ENCODE data around the gene TSSC4. TPM values are rescaled to one million over a fixed set of nuclear protein-coding genes. Genes with fewer than 3 reads are reported as not detected.

The TSSC4 gene
- total RNA-seq, 4 donors from 2014 or later, result 11.0 to 66.5 (median 26.2) TPM

- Histone ChIP-seq H3K4me1 (peaks cover under 1 to 12% of the 10 kb centered on the region in 2 donors), H3K4me3 (no peak overlapping the region), H3K27me3 (no peaks in the 10 kb centered on the region), H3K9me3 (no peaks in the 10 kb centered on the region), H3K27ac (no peak overlapping the region), H3K36me3 (no peaks in the 10 kb centered on the region)
- intact Hi-C loops (cut with DNase I; ENCODE audit: low total_unique reads), result no loop called here
- TF ChIP-seq POLR2A (IDR thresholded peaks at IDR 0.05), result no peak
- DNase-seq, result no peak
Measured at GRCh38 chr11:2406878-2407410, 6.4 kb downstream of the TSSC4 start.

DNA sequence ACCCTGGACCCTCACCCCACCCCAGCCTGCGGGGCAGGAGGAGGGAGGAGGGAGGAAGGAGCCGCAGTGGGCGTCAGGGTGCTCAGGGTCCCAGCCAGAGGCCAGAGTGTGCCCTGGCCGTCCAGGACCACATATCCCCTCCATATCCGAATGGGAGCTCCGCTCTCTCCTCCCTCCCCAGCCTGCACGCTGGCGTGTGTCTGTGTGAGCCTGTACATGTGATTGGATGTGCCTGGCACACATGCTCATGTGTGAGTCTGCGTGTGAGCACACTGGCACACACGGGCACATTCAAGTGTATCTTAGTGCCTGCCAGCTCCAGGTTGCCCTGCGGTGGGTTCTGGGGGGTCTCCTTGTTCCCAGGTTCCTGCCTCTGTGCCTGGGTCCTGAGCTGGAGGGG lies 8.1 kb downstream of the TSSC4 start:
- H3K36me3 ChIP-seq, result no peaks in the 10 kb centered on the region
- H3K4me1 ChIP-seq, result peaks cover 0 to 12% of the 10 kb centered on the region in 2 donors
- intact Hi-C loops (cut with DNase I; ENCODE audit: low total_unique reads), result no loop called here
- no peak for DNase-seq
- H3K4me3 ChIP-seq, result no peak overlapping the region
- H3K9me3 ChIP-seq, result no peaks in the 10 kb centered on the region
- no peak for TF ChIP-seq POLR2A (IDR thresholded peaks at IDR 0.05)
- TF ChIP-seq, protein P1, sequence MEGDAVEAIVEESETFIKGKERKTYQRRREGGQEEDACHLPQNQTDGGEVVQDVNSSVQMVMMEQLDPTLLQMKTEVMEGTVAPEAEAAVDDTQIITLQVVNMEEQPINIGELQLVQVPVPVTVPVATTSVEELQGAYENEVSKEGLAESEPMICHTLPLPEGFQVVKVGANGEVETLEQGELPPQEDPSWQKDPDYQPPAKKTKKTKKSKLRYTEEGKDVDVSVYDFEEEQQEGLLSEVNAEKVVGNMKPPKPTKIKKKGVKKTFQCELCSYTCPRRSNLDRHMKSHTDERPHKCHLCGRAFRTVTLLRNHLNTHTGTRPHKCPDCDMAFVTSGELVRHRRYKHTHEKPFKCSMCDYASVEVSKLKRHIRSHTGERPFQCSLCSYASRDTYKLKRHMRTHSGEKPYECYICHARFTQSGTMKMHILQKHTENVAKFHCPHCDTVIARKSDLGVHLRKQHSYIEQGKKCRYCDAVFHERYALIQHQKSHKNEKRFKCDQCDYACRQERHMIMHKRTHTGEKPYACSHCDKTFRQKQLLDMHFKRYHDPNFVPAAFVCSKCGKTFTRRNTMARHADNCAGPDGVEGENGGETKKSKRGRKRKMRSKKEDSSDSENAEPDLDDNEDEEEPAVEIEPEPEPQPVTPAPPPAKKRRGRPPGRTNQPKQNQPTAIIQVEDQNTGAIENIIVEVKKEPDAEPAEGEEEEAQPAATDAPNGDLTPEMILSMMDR (IDR thresholded peaks at IDR 0.05), result no peak
- peak overlapping the region; percentile 78 to 84 for H3K27ac ChIP-seq
- H3K27me3 ChIP-seq, result no peaks in the 10 kb centered on the region

DNA sequence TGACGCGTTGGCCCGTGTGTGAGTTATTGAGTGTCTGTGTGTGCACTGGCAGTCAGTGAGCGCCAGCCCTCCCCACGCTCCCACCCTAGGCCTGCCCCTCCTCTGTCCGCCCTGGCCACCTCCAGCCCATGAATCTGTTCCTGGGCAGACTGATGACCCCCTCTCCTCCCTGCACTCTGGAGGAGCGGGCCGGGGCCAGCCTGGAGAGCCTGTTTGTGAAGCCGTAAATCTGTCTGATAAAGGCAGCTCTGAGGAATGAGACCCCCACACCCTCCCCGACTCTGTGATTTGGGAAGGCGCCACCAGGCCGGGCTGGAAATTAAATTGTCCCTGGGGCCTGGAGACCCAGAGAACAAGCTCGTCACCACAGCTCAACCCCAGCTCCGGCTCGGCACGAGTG lies 8.6 kb downstream of the TSSC4 start:
- intact Hi-C loops (cut with DNase I; ENCODE audit: low total_unique reads), result no loop called here
- Histone ChIP-seq H3K27me3 (no peaks in the 10 kb centered on the region), H3K36me3 (no peaks in the 10 kb centered on the region), H3K4me3 (no peak overlapping the region), H3K27ac (peak overlapping the region; percentile 78 to 84), H3K9me3 (no peaks in the 10 kb centered on the region), H3K4me1 (peaks cover 0 to 12% of the 10 kb centered on the region in 2 donors)
- no peak for TF ChIP-seq POLR2A (IDR thresholded peaks at IDR 0.05)
- TF ChIP-seq, protein P1 (IDR thresholded peaks at IDR 0.05), result no peak
- peak; percentile 66 to 79 for DNase-seq

GRCh38 chr11:2409611-2410468 lies 9.3 kb downstream of the TSSC4 start:
- peaks cover 0 to 12% of the 10 kb centered on the region in 2 donors for H3K4me1 ChIP-seq
- peak overlapping the region; percentile 78 to 84 for H3K27ac ChIP-seq
- DNase-seq, result no peak
- intact Hi-C loops (cut with DNase I; ENCODE audit: low total_unique reads), result no loop called here
- no peak overlapping the region for H3K4me3 ChIP-seq
- H3K36me3 ChIP-seq, result no peaks in the 10 kb centered on the region
- no peaks in the 10 kb centered on the region for H3K9me3 ChIP-seq
- no peak for TF ChIP-seq POLR2A (IDR thresholded peaks at IDR 0.05)
- TF ChIP-seq, protein P1 (IDR thresholded peaks at IDR 0.05), result no peak
- no peaks in the 10 kb centered on the region for H3K27me3 ChIP-seq

DNA sequence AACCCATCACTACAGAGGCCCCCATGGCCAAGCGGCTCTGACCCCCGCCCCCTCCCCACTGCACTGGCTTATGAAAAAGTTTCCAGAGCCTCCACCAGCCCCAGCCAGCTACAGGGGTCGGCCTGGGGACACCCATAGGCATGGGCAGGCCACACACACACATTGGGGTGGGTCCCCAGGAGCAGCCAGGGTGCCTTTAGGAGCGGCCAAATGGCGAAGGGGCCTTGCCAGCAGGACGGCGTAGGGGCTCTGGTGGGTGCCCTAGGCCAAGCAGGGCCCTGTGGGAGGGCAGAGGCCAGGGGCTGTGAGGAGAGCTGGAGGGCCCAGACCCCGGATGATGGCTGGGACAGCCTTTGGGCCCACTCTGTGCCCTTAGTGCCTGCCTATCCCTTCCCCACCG lies 10.1 kb downstream of the TSSC4 start:
- Histone ChIP-seq H3K36me3 (no peaks in the 10 kb centered on the region), H3K27me3 (no peaks in the 10 kb centered on the region), H3K4me3 (no peak overlapping the region), H3K4me1 (peaks cover 0 to 12% of the 10 kb centered on the region in 2 donors), H3K9me3 (no peaks in the 10 kb centered on the region), H3K27ac (peak overlapping the region; percentile 78 to 84)
- DNase-seq, result no peak
- intact Hi-C loops (cut with DNase I; ENCODE audit: low total_unique reads), result no loop called here
- TF ChIP-seq, protein P1 (IDR thresholded peaks at IDR 0.05), result no peak

All from uterus (tissue), 4 donors.